ENCODE measurements around the gene PFDN4. TPM values are rescaled to one million over a fixed set of nuclear protein-coding genes. Genes with fewer than 3 reads are reported as not detected.
A peak's percentile ranks its signal among the peaks of the same experiment; 100 is the strongest.

PFDN4 gene
- total RNA-seq, 1 donor from 2014 or later: 28.1 TPM

GRCh38 chr20:54197621-54198604 is 10.0 kb upstream of the PFDN4 start:
- no peak for DNase-seq (ENCODE audit: low spot score)
- intact Hi-C loops (cut with DNase I): loop anchor here (2.0 kb wide), 1 partner anchor 101 kb away; no protein-coding TSS in a partner anchor

GRCh38 chr20:54199283-54199682 is 8.6 kb upstream of the PFDN4 start:
- DNase-seq (ENCODE audit: low spot score): no peak
- intact Hi-C loops (cut with DNase I): loop anchor here (2.0 kb wide), 1 partner anchor 102 kb away; no protein-coding TSS in a partner anchor

- peak; percentile 88 for DNase-seq (ENCODE audit: low spot score)
- intact Hi-C loops (cut with DNase I): loop anchor here (2.0 kb wide), 1 partner anchor 103 kb away; no protein-coding TSS in a partner anchor
Measured at GRCh38 chr20:54199721-54200176, 8.1 kb upstream of the PFDN4 start.

GRCh38 chr20:54200487-54201267 is 7.2 kb upstream of the PFDN4 start:
- DNase-seq (ENCODE audit: low spot score): no peak
- intact Hi-C loops (cut with DNase I): no loop called here

GRCh38 chr20:54201268-54201846 is 6.5 kb upstream of the PFDN4 start:
- intact Hi-C loops (cut with DNase I): no loop called here
- no peak for DNase-seq (ENCODE audit: low spot score)

GRCh38 chr20:54203281-54203680 is 4.6 kb upstream of the PFDN4 start:
- no peak for DNase-seq (ENCODE audit: low spot score)
- intact Hi-C loops (cut with DNase I): no loop called here

- DNase-seq (ENCODE audit: low spot score): no peak
- intact Hi-C loops (cut with DNase I): no loop called here
Measured at GRCh38 chr20:54204063-54204462, 3.8 kb upstream of the PFDN4 start.

GRCh38 chr20:54204481-54204880 is 3.4 kb upstream of the PFDN4 start:
- intact Hi-C loops (cut with DNase I): no loop called here

GRCh38 chr20:54205450-54205849 is 2.4 kb upstream of the PFDN4 start:
- DNase-seq (ENCODE audit: low spot score): no peak
- intact Hi-C loops (cut with DNase I): no loop called here

More at GRCh38 chr20:54204481-54204880, 3.4 kb upstream of the PFDN4 start:
- DNase-seq (ENCODE audit: low spot score): no peak

GRCh38 chr20:54207053-54207742 is 689 bp upstream of the PFDN4 start:
- intact Hi-C loops (cut with DNase I): no loop called here
- no peak for DNase-seq (ENCODE audit: low spot score)

- DNase-seq (ENCODE audit: low spot score): no peak
- intact Hi-C loops (cut with DNase I): no loop called here
Measured at GRCh38 chr20:54208548-54209176, 775 bp downstream of the PFDN4 start.

- intact Hi-C loops (cut with DNase I): no loop called here
- DNase-seq (ENCODE audit: low spot score): no peak
Measured at GRCh38 chr20:54209216-54209813, 1.4 kb downstream of the PFDN4 start.

GRCh38 chr20:54212226-54212625 is 4.3 kb downstream of the PFDN4 start:
- no peak for DNase-seq (ENCODE audit: low spot score)
- intact Hi-C loops (cut with DNase I): no loop called here

- intact Hi-C loops (cut with DNase I): no loop called here
- DNase-seq (ENCODE audit: low spot score): no peak
Measured at GRCh38 chr20:54212871-54213270, 5.0 kb downstream of the PFDN4 start.

- DNase-seq (ENCODE audit: low spot score): no peak
- intact Hi-C loops (cut with DNase I): no loop called here
Measured at GRCh38 chr20:54214566-54214965, 6.7 kb downstream of the PFDN4 start.

GRCh38 chr20:54215157-54215789 is 7.4 kb downstream of the PFDN4 start:
- DNase-seq (ENCODE audit: low spot score): no peak
- intact Hi-C loops (cut with DNase I): loop anchor here (5.0 kb wide), 1 partner anchor 262 kb away; the partner anchor contains the start of gene DOK5

- no peak for DNase-seq (ENCODE audit: low spot score)
- intact Hi-C loops (cut with DNase I): loop anchor here (5.0 kb wide), 1 partner anchor 260 kb away; the partner anchor contains the start of gene DOK5
Measured at GRCh38 chr20:54217762-54218161, 9.9 kb downstream of the PFDN4 start.

GRCh38 chr20:54218470-54218869 is 10.6 kb downstream of the PFDN4 start:
- intact Hi-C loops (cut with DNase I): loop anchor here (5.0 kb wide), 1 partner anchor 259 kb away; the partner anchor contains the start of gene DOK5
- DNase-seq (ENCODE audit: low spot score): no peak
